Prostate gland (tissue), 2 donors: ENCODE measurements around the gene MCOLN1.

Experiments used
- POLR2A ChIP-seq: fragments of 450-650 bp; IDR thresholded peaks from one replicate; pipeline ENCODE4 v1.6.1; 2016; ENCODE audit warnings: antibody characterized with exemption, mild to moderate bottlenecking
- POLR2AphosphoS5 ChIP-seq: sonication (generic); formaldehyde crosslinking; IDR thresholded peaks from one replicate; pipeline ENCODE4 v1.6.1; 2017; ENCODE audit warnings: antibody characterized with exemption
- TF ChIP-seq, protein P1 (sequence below), 4 experiments: fragments of 200-600 bp in 2 of 4; fragments of 450-650 bp in 2 of 4; sonication (generic) in 2 of 4; IDR thresholded peaks; 1 replicate in 3 of 4; 2 replicates in 1 of 4; pipeline ENCODE4 v1.5.1; 2016 to 2019; ENCODE audit warnings: antibody characterized with exemption in 4 of 4, mild to moderate bottlenecking in 2 of 4, moderate library complexity in 2 of 4

- no peak for TF ChIP-seq POLR2A
- TF ChIP-seq, protein P1, sequence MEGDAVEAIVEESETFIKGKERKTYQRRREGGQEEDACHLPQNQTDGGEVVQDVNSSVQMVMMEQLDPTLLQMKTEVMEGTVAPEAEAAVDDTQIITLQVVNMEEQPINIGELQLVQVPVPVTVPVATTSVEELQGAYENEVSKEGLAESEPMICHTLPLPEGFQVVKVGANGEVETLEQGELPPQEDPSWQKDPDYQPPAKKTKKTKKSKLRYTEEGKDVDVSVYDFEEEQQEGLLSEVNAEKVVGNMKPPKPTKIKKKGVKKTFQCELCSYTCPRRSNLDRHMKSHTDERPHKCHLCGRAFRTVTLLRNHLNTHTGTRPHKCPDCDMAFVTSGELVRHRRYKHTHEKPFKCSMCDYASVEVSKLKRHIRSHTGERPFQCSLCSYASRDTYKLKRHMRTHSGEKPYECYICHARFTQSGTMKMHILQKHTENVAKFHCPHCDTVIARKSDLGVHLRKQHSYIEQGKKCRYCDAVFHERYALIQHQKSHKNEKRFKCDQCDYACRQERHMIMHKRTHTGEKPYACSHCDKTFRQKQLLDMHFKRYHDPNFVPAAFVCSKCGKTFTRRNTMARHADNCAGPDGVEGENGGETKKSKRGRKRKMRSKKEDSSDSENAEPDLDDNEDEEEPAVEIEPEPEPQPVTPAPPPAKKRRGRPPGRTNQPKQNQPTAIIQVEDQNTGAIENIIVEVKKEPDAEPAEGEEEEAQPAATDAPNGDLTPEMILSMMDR (IDR thresholded peaks at IDR 0.05) = no peak
- TF ChIP-seq POLR2AphosphoS5 = no peak
These were observed 6.3 kb downstream of the MCOLN1 start for GRCh38 chr19:7528522-7529245.
